Fibroblast of skin of scalp (primary cell): ENCODE results near the gene CASZ1.
A peak's percentile ranks its signal among the peaks of the same experiment; 100 is the strongest.

Source experiments
- DNase-seq: peaks from one replicate; pipeline ENCODE4 v3.0.0-alpha.2; 2013

Gene CASZ1

GRCh38 chr1:10724948-10725847 lies 71.2 kb downstream of the CASZ1 start:
- DNase-seq = peak; percentile 73

- DNase-seq = no peak
Measured at GRCh38 chr1:10724511-10724910, 71.9 kb downstream of the CASZ1 start.

GRCh38 chr1:10724052-10724494 lies 72.4 kb downstream of the CASZ1 start:
- DNase-seq = peak; percentile 15

- no peak for DNase-seq
Measured at GRCh38 chr1:10723317-10723716, 73.1 kb downstream of the CASZ1 start.

- no peak for DNase-seq
Measured at GRCh38 chr1:10722803-10723202, 73.6 kb downstream of the CASZ1 start.

DNA sequence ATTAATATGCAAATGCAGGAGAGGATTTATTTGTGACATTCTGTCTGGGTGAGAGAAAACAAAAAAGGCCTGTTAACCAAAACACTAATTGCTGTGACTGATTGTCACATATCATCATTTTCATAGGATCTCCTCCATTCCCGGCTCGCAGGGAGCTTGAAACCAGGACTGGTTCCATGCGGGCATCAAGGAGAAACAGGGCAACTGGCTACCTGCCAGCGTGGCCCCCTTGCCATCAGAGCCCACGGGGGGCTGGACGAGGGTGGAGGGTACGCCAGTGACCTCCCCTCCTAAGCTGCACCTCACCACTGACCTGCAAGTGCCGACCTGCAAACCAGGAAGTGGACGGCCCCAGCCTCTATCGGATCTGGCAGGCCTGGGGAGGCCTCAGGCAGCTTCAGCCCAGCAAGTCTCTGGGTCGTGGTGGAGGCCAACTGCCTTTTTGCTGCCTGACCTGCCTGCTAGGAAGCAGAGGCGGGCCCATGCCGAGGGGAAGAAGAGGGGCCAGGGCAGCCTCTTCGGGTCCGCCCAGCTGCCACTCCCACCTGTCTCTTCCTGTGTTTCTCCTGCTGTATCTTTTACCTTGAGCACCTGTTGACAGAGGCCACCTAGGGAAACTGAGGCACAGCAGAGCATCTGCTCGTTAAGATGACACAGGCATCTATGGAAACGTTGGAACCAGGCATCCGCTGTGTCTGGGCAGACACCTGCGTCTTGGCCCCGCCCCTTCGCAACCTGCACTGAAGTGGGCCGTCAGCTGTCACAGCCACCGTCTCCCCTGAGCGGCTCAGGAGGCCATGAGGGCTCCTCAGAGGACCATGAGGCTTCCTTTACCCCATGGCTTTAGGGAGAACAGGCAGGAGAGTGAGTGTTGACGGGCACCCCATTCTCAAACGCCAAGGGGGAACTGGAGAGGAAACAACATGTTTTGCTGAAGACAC lies 74.8 kb downstream of the CASZ1 start:
- no peak for DNase-seq

- no peak for DNase-seq
Measured at GRCh38 chr1:10720635-10721034, 75.8 kb downstream of the CASZ1 start.

DNA sequence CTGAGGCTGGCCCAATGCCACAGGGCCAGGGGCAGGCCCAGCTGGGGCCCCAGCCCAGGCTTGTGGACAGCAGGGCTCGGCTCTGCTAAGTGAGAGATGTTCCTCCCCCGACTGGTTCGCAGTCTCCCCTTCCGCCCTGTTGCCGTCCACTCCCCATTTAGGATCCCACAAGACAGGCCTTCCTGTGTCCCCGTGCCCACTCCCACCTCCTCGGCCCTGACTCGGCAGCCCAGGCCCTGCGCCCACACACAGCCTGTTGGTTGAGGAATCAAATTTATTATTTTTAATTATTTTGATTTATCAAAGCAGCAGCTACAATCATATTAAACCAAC lies 78.4 kb downstream of the CASZ1 start:
- no peak for DNase-seq

DNA sequence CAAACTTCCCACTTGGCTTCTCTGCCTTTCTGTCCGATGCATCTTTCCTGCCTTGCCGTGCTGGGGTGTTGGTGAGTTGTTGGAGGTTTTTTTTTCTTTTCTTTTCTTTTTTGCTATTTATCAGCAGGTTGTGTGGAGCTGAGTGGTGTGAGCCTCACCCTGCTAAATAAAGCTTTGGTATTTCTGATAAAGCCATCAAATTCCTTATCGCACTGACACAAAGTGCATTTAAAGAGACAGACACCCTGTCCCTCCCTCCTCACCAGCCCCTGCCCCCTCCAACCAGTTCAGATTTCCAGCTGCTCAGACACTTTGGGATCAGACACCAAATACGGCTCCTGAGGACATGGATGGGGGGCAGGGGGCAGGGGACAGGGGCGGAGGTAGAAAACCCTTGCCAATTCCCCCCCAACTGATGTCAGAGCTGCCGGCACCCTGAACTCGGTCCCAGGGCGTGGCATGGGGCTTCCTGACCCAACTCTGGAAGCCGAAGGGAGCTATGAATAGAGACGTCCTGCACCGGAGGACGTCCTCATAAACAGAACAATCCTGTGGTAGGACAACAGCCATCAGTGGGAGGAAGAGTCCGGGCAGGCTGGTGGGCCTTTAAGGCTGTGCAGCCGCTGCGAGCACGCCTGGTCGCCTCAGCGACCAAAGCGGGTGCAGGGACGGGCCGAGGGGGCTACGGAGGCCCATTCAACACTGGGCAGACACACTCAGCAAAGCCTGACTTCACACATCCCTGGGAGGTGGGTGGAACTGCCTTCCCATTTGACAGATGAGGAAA lies 79.0 kb downstream of the CASZ1 start:
- DNase-seq = no peak

DNA sequence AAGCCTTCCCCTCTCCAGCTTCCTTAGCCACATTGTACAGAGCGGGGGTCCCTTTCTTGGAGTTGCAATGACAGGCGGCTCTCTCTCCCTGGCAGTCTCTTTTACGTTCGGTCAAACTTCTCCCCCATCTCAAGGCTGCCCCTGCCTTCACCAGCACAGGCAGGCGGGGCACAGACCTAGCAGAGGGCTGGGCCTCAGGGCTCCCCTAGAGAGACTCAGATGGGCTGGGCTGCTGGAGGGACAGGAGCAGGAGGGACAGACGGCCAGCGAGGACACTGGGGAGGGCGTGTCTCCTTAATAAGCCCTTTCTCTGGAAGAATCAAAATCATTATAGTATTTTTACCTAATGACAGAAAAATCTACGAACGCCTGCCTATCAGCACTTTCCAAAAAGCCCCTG lies 79.6 kb downstream of the CASZ1 start:
- no peak for DNase-seq

GRCh38 chr1:10714337-10715114 lies 81.9 kb downstream of the CASZ1 start:
- no peak for DNase-seq

GRCh38 chr1:10713614-10714013 lies 82.8 kb downstream of the CASZ1 start:
- no peak for DNase-seq

DNA sequence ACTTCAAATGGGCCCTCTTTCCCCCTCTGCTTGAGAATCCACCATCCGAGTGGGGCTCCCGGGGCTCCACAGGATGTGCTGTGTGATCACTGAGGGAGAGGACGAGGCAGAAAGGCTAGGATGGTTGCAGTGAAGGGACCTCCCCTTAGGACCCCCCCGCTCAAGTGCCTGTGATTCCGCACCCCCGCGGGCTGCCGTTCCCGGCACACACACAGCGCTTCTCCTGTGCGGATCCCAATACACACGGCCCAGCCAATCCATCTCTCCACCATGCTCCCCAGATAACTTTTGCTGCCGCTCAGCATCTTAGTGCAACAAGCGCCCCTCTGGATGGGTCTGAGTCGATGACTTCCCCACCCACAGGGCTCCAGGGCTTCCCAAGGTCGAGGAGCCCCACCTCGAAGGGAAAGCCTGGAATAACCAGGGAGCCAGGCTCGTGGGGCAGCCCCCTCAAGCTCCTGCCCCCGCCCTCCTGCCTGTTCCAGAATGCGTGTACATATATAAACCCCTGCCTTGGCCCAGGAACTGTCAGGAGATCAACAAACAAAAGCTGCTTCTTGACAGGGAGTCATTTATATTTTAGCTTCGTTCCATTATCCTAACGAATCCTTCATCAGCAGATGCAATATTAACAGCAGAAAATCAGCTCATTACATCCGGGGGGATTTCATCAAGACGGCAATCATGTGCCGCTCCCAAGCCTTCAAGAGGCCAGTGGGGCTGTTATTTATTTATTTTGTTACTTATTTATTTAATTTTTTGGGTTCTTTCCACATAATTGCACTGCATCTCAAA lies 83.7 kb downstream of the CASZ1 start:
- DNase-seq = no peak

DNA sequence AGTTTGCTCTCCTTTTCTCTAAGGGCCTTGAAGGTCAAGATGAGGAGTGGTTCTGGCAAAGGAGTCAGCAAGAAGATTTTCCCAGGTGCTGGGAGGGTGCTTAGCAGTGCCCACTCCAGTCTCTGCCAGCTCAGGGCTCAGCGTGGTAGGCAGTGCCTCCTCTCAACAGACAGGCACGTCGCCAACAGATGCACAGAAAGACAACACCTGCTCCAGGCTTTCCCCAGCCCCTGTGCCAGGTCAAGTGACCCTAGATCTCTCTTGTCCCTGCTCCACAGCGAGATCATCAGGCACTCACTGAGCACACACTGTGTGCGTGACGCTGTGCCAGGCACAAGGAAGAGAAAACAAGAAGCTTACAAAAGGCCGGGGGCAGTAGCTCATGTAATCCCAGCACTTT lies 86.0 kb downstream of the CASZ1 start:
- no peak for DNase-seq

DNA sequence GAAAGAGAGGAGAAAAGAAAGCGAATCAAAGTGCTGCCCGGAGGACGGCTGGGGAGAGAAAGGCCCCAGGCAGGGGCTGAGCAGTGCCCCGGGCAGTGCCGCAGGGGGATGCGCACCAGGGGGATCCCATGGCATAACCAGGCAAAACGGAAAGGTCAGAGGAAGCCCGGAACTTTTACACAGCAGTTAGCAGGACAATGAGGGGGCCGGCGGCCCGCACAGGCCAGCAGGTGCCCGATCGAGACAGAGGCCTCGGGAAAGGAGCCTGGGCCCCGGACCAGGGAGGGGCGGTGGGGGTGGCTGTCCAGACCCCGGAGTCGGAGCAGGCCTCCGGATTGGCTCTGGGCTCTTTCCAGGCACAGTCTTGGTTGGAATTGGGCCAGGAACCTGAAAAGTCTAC lies 86.8 kb downstream of the CASZ1 start:
- no peak for DNase-seq

DNA sequence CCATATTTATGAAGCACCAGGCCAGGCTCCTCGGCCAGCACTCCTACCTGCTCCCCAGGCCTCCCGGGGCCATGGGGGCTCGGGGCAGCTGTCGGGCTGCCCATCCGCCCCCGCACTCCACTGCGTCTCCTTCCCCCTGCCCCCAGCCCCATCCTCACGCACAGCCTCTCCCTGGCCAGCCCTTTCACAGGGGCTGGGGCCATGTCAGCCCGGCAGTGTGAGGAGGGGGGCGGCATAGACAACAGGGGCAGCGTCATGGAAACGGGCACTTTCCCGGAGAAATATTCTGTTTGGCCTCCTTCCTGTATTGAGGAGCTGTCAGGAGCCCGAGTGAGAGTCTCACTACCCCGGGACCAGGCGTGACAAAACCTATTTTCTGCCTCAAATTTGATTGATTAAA lies 87.3 kb downstream of the CASZ1 start:
- no peak for DNase-seq

- no peak for DNase-seq
Measured at GRCh38 chr1:10708757-10709156, 87.7 kb downstream of the CASZ1 start.

- no peak for DNase-seq
Measured at GRCh38 chr1:10707208-10707607, 89.2 kb downstream of the CASZ1 start.

- no peak for DNase-seq
Measured at GRCh38 chr1:10706376-10706913, 90.0 kb downstream of the CASZ1 start.

DNA sequence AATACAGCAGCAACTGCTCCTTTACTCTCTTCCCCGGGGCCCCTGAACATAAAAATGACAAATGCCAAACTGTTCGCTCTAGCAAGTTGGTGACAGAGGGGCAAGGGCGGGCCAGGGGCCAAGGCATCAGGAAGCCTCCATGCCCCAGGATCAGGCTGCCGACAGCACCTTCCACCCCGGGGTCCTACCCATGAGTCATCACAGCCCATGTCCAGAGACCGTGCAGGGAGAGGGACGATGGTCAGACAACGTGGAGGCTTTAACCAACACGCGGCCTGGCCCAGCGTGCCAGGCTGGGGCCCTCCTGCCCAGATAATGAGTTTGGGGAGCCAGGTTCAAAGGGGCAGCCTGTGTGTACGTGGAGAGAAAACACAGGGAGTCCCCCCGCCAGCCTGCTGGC lies 90.5 kb downstream of the CASZ1 start:
- no peak for DNase-seq

DNA sequence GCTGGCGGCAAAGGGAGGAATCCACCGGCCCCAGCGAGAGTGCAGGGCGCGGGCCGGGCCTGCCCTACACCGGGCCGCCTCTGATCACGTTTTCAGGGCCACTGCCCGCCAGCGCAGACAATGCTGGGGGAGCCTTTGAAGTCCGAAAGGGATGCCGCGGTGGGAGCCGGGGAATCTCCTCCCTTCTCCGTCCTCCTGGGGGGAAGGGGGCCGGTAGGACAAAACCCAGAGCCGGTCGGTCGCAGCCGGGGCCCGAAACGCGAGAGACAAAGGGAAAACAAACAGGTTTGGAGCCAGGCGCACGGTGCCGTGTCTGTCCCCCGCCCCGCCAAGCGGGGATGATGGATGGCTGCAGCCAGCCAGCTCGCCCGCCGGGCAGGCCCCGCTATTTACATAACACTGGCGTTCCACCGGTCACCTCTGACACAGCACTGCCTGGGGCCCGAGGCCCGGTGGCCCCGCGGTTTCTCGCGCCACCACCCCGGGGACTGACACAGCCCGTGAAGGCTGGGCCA lies 92.0 kb downstream of the CASZ1 start:
- no peak for DNase-seq
